Measurements from ENCODE around the gene AFMID. TPM values are rescaled to one million over a fixed set of nuclear protein-coding genes. Genes with fewer than 3 reads are reported as not detected.

AFMID gene
- total and polyA plus RNA-seq, 9 of the 15 experiments (the other 6 are each of a cell fraction or from before 2014, with no cell fraction given), result 62.1 to 188 (median 74.4) TPM

GRCh38 chr17:78252701-78253635 lies 65.8 kb downstream of the AFMID start:
- Histone ChIP-seq H4K20me1 (replicated peaks; ENCODE audit: control insufficient read depth, insufficient read depth, low read length) (no peaks in the 10 kb centered on the region), H3K9ac (ENCODE audit: insufficient read depth in 1 of 2, low read depth in 2 of 2, low read length in 2 of 2) (peak overlapping the region; percentile 10 to 80; a peak in 1 of 4 replicates), H3K9me3 (replicated peaks; ENCODE audit: control insufficient read depth, insufficient read depth, low read depth, low read length) (no peaks in the 10 kb centered on the region), H3K4me2 (ENCODE audit: insufficient read depth, low read length) (peak overlapping the region; percentile 36), H3K27ac (ENCODE audit: extremely low read depth, low read depth, low read length) (peak overlapping the region; percentile 8; the same call in 1 of the 3 replicates), H3K4me3 (no peak overlapping the region), H3K27me3 (ENCODE audit: control insufficient read depth in 2 of 2, insufficient read depth in 2 of 2, low read length in 2 of 2) (no peaks in the 10 kb centered on the region), H3K36me3 (ENCODE audit: control insufficient read depth, insufficient read depth, low read length) (no peaks in the 10 kb centered on the region), H2AFZ (ENCODE audit: low read depth, low read length) (no peak overlapping the region), H3K9me1 (ENCODE audit: control insufficient read depth, insufficient read depth, low read length) (no peaks in the 10 kb centered on the region), H3K79me2 (ENCODE audit: control insufficient read depth, insufficient read depth, low read length) (peaks cover 19% of the 10 kb centered on the region), H3K4me1 (replicated peaks in 1 of 2; ENCODE audit: control insufficient read depth in 2 of 2, insufficient read depth in 2 of 2, low read length in 2 of 2) (peaks cover 44 to 98% of the 10 kb centered on the region in 2 experiments)
- WGBS (ENCODE audit: insufficient coverage, low coverage, missing lambda C conversion rate), result 64% methylated on average over 15 of the region's 15 CpGs
- intact Hi-C loops (cut with micrococcal nuclease), result loop anchor here (2.0 kb wide), 1 partner anchor 170 kb away; no protein-coding TSS in a partner anchor
- BruUV-seq (replicated peaks), result no TSS peak
- ChIA-PET CTCF (ENCODE audit: low intra/inter-chr PET ratio) (no interaction called here), POLR2A (no interaction called here)
- in situ Hi-C loops (cut with MboI), result no loop called here
- FAIRE-seq (no peak), DNase-seq (ENCODE audit: extremely low read depth in 1 of 4, low spot score in 3 of 4) (peak in 1 of 4 experiments; percentile 41), ATAC-seq (no peak)
- TF ChIP-seq ZNF121 (CRISPR knock-in tag; conservative IDR thresholded peaks at IDR 0.05) (no peak), HDAC2 (IDR thresholded peaks at IDR 0.05) (no peak), CBFB (CRISPR knock-in tag; IDR thresholded peaks at IDR 0.05) (0 out of 2 replicates have a peak, but pooled peaks have one; percentile 65), FOXK2 (conservative IDR thresholded peaks at IDR 0.05 in 1 of 2, IDR thresholded peaks at IDR 0.05 in 1 of 2; ENCODE audit: low read depth in 2 of 2) (peak in 1 of 2 experiments; percentile 45; a peak in 1 of 4 replicates), ZNF740 (CRISPR knock-in tag; IDR thresholded peaks at IDR 0.05) (peak; percentile 44; the same call in 1 of the 2 replicates), ZNF740 (tag; IDR thresholded peaks at IDR 0.05) (no peak), ADNP (tag; IDR thresholded peaks at IDR 0.05) (no peak), CREBBP (IDR thresholded peaks at IDR 0.05; ENCODE audit: low read depth, low read length) (no peak), TCF15 (CRISPR knock-in tag; IDR thresholded peaks at IDR 0.05) (no peak), TCF3 (CRISPR knock-in tag; IDR thresholded peaks at IDR 0.05) (peak; percentile 5; the same call in 1 of the 2 replicates), NR2C2 (CRISPR knock-in tag; IDR thresholded peaks at IDR 0.05) (no peak), NR2C2 (tag; IDR thresholded peaks at IDR 0.05) (no peak), SFPQ (IDR thresholded peaks at IDR 0.05; ENCODE audit: low read depth, low read length) (no peak), TRIM25 (IDR thresholded peaks at IDR 0.05; ENCODE audit: borderline replicate concordance) (no peak)
